ENCODE measurements around the gene SASH1.

- TF ChIP-seq, protein P1, sequence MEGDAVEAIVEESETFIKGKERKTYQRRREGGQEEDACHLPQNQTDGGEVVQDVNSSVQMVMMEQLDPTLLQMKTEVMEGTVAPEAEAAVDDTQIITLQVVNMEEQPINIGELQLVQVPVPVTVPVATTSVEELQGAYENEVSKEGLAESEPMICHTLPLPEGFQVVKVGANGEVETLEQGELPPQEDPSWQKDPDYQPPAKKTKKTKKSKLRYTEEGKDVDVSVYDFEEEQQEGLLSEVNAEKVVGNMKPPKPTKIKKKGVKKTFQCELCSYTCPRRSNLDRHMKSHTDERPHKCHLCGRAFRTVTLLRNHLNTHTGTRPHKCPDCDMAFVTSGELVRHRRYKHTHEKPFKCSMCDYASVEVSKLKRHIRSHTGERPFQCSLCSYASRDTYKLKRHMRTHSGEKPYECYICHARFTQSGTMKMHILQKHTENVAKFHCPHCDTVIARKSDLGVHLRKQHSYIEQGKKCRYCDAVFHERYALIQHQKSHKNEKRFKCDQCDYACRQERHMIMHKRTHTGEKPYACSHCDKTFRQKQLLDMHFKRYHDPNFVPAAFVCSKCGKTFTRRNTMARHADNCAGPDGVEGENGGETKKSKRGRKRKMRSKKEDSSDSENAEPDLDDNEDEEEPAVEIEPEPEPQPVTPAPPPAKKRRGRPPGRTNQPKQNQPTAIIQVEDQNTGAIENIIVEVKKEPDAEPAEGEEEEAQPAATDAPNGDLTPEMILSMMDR (IDR thresholded peaks at IDR 0.05): no peak
- TF ChIP-seq POLR2AphosphoS5 (IDR thresholded peaks at IDR 0.05; ENCODE audit: low read depth, low read length) (no peak), SIN3A (IDR thresholded peaks at IDR 0.05; ENCODE audit: borderline replicate concordance, insufficient read depth, low read depth, low read length) (no peak), TCF7L2 (IDR thresholded peaks at IDR 0.05; ENCODE audit: low read depth, low read length) (no peak)
- TF ChIP-seq, protein P2, sequence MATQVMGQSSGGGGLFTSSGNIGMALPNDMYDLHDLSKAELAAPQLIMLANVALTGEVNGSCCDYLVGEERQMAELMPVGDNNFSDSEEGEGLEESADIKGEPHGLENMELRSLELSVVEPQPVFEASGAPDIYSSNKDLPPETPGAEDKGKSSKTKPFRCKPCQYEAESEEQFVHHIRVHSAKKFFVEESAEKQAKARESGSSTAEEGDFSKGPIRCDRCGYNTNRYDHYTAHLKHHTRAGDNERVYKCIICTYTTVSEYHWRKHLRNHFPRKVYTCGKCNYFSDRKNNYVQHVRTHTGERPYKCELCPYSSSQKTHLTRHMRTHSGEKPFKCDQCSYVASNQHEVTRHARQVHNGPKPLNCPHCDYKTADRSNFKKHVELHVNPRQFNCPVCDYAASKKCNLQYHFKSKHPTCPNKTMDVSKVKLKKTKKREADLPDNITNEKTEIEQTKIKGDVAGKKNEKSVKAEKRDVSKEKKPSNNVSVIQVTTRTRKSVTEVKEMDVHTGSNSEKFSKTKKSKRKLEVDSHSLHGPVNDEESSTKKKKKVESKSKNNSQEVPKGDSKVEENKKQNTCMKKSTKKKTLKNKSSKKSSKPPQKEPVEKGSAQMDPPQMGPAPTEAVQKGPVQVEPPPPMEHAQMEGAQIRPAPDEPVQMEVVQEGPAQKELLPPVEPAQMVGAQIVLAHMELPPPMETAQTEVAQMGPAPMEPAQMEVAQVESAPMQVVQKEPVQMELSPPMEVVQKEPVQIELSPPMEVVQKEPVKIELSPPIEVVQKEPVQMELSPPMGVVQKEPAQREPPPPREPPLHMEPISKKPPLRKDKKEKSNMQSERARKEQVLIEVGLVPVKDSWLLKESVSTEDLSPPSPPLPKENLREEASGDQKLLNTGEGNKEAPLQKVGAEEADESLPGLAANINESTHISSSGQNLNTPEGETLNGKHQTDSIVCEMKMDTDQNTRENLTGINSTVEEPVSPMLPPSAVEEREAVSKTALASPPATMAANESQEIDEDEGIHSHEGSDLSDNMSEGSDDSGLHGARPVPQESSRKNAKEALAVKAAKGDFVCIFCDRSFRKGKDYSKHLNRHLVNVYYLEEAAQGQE (IDR thresholded peaks at IDR 0.05; ENCODE audit: insufficient read depth in 1 of 2, low read depth in 2 of 2, low read length in 1 of 2): no peak
These were observed 6.1 kb downstream of the SASH1 start for GRCh38 chr6:148348778-148349177.
